H1 (cell line): ENCODE results near the gene PLA1A.

Experiments
- EP300 ChIP-seq, 2 experiments: IDR thresholded peaks; 1 replicate in 1 of 2; 2 replicates in 1 of 2; pipeline ENCODE4 v1.6.1; 2011 to 2012; ENCODE audit warnings: low read depth in 2 of 2, low read length in 2 of 2, mild to moderate bottlenecking in 2 of 2, borderline replicate concordance in 1 of 2, inconsistent platforms in 1 of 2, moderate library complexity in 1 of 2
- EZH2 ChIP-seq: fragments of 200-600 bp; sonication (generic); IDR thresholded peaks from 2 replicates; pipeline ENCODE4 v1.7.1; 2012; ENCODE audit warnings: low read depth, mild to moderate bottlenecking, moderate library complexity, low read length, inconsistent platforms; ENCODE audit not compliant: severe bottlenecking
- SP1 ChIP-seq: IDR thresholded peaks from 2 replicates; pipeline ENCODE4 v1.6.1; 2011; ENCODE audit warnings: low read depth, low read length
- ZNF274 ChIP-seq: IDR thresholded peaks from 2 replicates; pipeline ENCODE4 v1.7.0; 2012; ENCODE audit warnings: low read length, borderline replicate concordance; ENCODE audit errors: extremely low read depth

DNA sequence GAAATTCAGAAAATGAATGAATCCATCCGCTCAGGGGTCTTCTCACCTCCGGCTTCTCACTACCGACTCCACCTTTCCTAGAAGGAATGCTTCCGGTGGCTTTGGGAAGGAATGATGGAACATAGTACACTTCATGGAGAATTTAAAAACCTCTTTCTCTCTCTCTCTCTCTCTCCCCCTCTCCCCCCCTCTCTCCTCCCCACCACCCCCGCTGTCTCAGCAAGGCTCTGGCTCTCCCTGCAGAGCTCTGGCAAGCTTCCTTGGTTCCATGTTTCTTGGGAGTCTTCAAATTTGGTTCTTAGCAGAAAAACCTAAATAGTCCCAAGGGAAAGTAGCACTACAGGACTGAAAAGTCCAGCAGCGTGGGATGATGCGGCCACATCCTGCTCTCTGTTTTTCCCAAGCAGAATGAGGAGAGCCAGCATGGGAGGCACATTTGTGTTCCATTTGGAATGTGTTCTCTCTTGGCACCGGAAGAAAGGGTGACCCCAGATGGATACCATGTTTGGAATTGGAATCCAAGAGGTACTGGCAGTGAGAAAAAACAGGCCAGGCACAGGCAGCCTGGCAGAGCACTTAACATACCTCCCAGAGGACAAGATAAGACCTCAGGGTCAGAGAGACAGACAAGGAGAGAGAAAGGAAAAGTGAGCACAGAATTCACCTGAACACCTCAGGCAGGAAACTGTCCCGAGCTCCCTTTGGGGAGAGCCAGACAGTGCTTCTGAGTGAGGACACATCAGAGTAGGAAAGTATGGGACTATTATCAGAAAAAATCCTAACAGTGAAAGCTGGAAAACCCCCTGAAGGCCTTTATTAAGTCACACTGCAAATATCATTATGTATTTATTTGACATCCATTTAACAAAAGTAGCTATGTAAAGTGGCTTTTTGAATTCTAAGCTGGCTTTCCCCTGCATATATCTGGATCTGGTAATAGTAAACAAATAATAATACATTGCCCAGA is 63.1 kb downstream of the PLA1A start, which contains the start of gene POPDC2:
- TF ChIP-seq SP1 (no peak), EP300 (IDR thresholded peaks at IDR 0.05; ENCODE audit: borderline replicate concordance in 1 of 2, low read depth in 2 of 2, low read length in 2 of 2) (no peak), ZNF274 (no peak), EZH2 (no peak)
